HG03378 (cell line): Measurements from ENCODE around the gene GPR158.

Experiments
- ATAC-seq: cut with Tn5 transposase; IDR thresholded peaks from one replicate; pipeline ENCODE4 v1.9.1; 2021; ENCODE audit warnings: mild to moderate bottlenecking, moderate library complexity; ENCODE audit not compliant: unreplicated experiment

GPR158 gene

DNA sequence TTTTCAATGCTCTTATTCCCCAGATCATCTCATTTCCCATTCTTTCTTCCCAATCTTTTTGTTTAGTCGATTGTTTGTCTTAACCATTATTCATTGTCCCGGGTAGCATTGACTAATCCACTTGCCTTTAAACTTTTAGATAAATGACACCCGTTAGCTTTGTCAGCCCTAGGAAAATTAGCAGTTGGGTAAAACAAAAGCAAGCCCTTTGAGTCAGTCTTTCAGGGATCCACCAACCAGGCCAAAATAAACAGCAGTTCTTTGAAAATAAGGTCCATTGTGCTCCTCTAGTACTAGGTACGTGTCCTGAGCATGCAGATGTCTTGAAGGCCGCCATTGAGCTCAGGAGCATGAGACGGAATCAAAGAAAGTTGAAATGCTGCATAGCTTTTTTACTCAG, 389.6 kb downstream of the GPR158 start:
- ATAC-seq = no peak

DNA sequence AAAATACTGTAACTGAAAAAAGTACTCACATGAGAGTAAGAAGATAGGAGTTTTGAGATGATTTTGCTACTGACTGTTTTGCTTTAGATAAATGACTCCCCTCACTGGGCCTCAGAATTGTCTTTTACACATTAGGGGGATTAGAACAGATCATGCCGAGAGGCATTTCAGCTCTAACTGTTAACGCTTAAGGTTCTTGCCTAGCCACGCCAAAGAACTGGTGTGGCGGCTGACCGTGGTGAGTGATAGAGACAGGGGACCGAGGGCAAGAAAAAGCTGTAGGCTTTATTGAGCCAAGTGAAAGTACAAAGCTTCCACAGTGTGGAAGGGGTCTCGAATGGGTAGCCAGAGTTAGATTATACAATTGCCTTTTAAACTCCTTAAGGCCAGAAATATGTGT, 390.8 kb downstream of the GPR158 start:
- ATAC-seq = no peak

GRCh38 chr10:25573316-25573715, 398.5 kb downstream of the GPR158 start:
- ATAC-seq = no peak

- no peak for ATAC-seq
These were observed 400.5 kb downstream of the GPR158 start for GRCh38 chr10:25575343-25575742.

DNA sequence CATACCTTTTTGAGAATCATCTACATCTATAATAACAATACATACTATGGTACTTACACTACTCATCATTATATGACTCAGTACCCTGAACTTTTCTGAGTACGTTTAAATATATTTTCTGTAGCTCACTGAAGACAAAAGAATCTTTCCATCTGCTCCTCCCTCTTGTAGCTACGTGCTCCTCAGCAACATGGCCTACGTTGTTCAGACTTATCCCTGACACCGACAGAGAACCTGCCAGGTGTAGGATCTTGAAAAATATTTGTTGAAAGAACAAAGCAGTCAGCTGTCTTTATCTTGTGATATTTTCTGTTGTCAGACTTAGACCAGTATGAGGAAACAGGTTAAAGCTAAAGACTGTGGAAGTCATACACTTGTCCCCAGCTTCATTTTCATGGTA, 403.3 kb downstream of the GPR158 start:
- ATAC-seq = no peak

- no peak for ATAC-seq
These were observed 408.2 kb downstream of the GPR158 start for GRCh38 chr10:25582961-25583360.

GRCh38 chr10:25600651-25601050, 425.9 kb downstream of the GPR158 start:
- no peak for ATAC-seq

DNA sequence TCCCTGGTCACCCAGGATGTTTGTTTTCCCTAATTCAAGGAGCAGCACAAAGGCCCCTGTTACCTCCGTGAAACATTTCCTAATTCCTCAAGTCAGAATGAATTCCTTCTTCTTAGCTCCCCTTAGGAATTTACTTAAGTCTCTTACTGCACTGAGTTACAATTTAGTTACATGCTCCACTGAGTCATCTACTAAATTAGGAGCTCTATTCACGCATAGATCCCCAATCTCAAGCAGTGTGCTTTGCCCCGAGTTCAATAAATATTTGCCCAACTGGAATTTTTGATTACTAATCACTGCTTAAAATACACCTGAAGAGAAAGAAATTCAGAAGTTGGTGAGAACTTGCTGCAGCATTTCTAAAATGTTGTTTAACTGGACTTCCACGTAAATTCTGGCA, 429.8 kb downstream of the GPR158 start:
- ATAC-seq = no peak

GRCh38 chr10:25614652-25615051, 439.9 kb downstream of the GPR158 start:
- ATAC-seq = no peak

DNA sequence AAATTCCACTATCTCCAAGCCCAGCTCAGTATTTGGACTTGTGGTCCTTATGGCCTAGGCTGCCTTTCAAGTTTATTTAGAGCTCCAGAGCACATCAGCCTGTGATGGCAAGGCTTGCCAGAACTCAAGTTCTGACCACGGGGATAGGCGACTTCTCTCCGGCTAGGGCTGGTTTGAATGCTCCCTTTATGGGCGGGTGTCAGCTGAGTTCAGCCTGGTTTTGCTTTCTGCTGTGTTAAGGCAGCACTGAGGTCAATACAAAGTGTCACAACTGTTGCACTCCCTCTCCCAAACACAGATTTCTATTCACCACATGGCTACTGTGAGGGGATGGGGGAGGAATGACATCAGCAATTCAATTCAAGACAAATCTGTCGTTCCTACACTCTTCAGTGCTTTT, 441.1 kb downstream of the GPR158 start:
- ATAC-seq = no peak

DNA sequence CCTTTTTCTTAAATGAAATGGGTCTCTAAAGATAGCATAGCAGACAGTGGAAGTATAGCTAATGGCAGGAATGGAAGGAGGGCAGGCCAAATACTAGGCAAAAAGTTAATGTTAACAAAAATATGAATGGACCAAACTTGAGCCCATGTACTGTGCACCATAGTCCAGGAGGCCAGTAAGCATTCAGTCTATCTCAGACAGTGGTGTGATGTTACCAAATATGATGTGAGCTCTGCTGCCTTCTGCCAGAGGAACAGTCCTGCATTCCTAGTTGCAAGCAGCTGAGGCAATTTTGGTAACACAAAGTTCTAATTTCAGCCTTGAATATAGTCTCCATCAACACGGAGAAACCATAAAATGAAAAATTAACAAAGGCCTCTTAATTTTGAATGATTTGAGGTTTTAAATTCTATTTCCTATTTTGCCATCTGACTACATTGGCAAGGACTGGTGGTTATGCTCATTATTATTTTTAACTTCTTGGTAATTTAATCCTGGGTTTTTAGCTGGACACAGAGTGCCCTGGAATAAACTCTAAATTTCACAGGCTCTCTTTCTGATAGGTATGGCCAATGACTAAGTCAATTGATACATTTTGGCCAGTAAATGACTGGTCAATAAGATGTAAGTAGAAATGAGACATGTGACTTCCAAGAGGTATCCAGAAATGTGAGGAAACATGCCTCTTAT, 442.2 kb downstream of the GPR158 start:
- no peak for ATAC-seq

DNA sequence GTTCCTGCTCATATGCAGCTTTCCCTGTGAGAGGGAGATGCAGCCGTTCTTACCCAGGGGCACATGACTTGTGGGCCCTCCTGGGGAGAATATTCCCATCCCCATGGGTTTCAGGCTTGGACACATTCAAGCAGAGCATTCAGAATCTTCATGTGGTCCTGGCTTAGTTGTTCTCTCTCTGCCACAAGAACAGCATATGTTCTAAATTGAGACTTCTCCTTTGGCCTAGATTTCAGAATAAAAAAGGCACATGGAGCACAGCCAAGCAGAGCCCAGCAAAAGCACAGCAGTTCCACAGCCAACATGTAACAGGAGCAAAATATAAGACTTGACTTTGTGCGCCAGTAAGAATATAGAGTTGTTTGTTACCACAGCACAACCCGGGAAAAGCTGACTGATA, 452.8 kb downstream of the GPR158 start:
- ATAC-seq = no peak

DNA sequence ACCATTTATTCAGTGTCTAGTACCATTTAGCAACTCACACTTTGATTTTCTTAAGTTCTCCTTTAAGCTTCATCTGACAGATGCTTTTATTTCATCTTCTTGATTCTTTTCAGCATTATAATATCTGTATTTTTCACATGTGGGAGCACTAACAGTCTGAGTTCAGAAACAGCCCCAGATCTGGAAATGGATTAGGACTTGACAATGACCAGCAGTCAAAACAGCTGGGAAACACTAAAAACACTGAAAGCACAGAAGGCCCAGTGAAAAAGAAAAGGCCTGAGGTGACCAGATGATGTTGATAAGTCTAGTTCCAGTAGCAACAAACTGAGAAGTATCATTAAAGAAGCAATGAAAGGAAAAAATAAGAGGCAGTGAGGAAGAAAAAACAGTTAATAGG, 454.5 kb downstream of the GPR158 start:
- no peak for ATAC-seq

DNA sequence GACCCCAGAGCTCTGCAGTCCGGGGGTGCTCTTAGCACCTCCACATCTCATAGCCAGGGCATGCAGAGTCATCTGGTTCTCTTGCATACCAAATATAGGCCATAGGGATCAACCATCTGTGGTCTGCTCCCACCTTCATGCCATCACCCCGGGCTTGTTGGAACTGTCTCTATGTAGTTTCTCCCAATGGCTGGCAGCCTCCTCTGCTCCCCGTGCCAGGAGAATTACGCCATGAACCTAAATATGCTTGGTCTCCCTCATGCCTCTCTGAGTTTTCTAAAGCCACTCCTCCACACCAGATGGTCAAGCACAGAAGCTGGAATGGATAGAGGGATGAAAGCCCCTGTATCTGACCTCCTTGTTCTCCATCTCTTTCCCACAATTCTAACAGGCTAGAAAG, 456.7 kb downstream of the GPR158 start:
- ATAC-seq = no peak

- ATAC-seq = no peak
These were observed 458.0 kb downstream of the GPR158 start for GRCh38 chr10:25632802-25633201.

- ATAC-seq = no peak
These were observed 458.7 kb downstream of the GPR158 start for GRCh38 chr10:25633542-25633941.

DNA sequence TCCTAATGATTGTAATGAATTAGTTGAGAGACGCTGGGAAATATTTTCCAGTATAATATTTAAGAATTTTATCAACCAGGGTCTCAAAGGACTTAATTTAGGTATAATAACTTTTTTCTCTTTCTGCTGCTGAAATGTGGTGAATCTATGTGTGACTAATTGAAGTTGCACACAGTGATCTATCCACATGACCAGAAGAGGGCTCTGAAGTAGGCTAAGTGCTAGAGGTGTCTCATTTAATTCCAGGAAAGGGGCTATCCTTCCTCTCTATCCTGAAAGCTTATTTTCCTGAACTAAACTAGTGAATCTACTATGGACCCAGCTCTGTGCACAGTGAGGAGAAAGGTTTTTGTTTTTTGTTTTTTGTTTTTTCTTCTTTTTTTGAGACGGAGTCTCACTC, 464.8 kb downstream of the GPR158 start:
- ATAC-seq = no peak

- no peak for ATAC-seq
These were observed 466.8 kb downstream of the GPR158 start for GRCh38 chr10:25641595-25641994.

DNA sequence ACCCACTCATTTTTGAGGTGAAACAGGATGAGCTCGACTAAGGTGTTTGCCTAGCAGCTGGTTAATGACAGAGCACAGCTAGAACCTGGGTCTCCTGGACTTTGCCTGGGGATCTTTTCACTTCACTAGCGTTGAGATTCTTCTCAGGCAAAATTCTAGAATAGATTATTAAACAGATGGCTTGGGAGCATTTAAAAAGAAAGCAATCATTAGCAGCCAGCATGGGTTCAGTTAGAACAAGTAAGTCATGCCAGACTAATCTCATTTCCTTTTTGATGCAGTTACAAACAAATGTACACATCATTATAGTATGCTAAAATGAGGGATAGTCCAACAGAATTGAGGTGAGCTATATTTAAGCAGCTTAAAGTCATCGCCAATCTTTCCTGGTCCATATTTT, 467.9 kb downstream of the GPR158 start:
- no peak for ATAC-seq

GRCh38 chr10:25646371-25646770, 471.6 kb downstream of the GPR158 start:
- no peak for ATAC-seq

- ATAC-seq = no peak
These were observed 476.7 kb downstream of the GPR158 start for GRCh38 chr10:25651534-25651933.
